Left colon (tissue), 2 donors: ENCODE measurements around the gene SLX4. TPM values are rescaled to one million over a fixed set of nuclear protein-coding genes. Genes with fewer than 3 reads are reported as not detected.
A peak's percentile ranks its signal among the peaks of the same experiment; 100 is the strongest.

Source experiments
- ATAC-seq: fragments of 200-7000 bp; cut with Tn5 transposase; one replicate; pipeline ENCODE4 v1.9.1; 2020; ENCODE audit warnings: mild to moderate bottlenecking, moderate library complexity
- DNase-seq, 2 donors: peaks; one replicate each; pipeline ENCODE4 v3.0.0-alpha.2; 2020
- intact Hi-C, 2 donors: fragments of 100-400 bp; cut with DNase I in 1 of 2; cut with micrococcal nuclease in 1 of 2; formaldehyde crosslinking; loops; one replicate each; pipeline versions ENCODE4 v1.11.2 to v1.14.0; 2022; cut with DNase I, micrococcal nuclease
- total RNA-seq, 2 donors: library from RNA; stranded (reverse); fragmentation: NEBNext Ultra II Directional; extraction: Animal tissue kit (Norgen Biotek cat#: 25700); gene quantifications; one replicate each; pipeline ENCODE4 v1.2.1, GENCODE V29; 2021
- donor health status: DM: no; HTN: no; CAD: no.
- donor health status: DM: yes; HTN: yes; CAD: no.

The SLX4 gene
- total RNA-seq, 2 donors from 2014 or later: 3.7 to 4.9 TPM

- ATAC-seq: no peak
- no peak for DNase-seq
- intact Hi-C loops: no loop called here
Measured at GRCh38 chr16:3589001-3589400, 22.4 kb downstream of the SLX4 start.

DNA sequence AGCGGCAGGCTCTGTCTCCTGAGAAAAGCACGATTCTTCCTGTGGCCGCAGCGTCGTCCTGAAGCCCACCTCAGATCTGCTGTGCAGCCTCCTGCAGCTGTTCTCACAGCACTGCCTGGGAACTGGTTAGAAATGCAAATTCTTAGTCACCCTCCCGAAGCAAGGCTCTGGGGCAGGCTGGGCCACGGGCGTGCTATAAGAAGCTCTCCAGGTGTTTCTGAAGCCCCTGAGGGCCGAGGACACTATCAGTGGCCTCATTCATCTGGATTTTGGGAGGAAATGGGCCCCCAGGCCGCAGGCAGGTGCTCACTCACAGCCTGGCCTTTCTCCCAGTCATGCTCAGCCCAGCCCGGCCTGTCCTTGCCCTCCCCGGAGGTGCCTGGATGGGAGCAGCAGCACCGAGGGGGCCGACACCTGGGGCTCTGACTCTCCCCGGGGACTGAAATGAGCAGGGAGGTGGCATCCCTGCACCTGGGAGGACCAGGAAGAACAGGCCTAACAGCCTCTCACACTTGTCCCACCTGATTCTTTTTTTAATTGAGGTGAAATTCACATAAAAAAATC lies 23.8 kb downstream of the SLX4 start:
- ATAC-seq: no peak
- DNase-seq: no peak
- intact Hi-C loops: no loop called here

- ATAC-seq (no peak), DNase-seq (no peak)
- intact Hi-C loops: no loop called here
Measured at GRCh38 chr16:3584412-3584811, 27.0 kb downstream of the SLX4 start.

DNA sequence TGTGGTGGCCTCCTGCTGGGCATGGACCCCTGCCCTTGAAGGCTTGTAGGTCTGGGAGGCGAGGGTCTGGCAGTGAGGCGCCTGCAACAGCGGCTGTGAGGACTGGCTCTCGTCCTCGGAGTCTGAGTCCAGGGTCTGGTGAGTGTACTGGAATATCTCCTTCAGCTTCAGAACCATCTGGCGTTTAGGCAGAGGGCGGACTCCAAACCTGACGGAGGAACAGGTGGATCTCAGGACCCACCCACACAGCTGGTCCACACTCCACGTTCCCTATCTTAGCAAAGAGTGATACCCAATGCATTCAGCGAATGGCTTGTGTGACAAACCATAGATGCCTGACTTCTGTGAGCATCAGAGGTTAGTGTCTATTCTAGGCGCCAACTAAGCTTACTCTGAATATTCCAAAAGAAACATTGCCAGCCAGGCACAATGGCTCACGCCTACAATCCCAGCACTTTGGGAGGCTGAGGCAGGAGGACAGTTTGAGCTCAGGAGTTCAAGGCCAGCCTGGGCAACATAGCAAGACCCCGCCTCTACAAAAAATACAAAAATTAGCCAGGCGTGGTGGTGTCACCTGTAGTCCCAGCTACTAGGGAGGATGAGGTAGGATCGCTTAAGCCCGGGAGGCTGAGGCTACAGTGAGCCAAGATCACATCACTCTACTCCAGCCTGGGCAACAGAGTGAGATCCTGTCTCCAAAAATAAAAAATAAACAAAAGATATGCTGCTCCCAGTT lies 27.9 kb downstream of the SLX4 start:
- no peak for ATAC-seq
- intact Hi-C loops: no loop called here
- no peak for DNase-seq

DNA sequence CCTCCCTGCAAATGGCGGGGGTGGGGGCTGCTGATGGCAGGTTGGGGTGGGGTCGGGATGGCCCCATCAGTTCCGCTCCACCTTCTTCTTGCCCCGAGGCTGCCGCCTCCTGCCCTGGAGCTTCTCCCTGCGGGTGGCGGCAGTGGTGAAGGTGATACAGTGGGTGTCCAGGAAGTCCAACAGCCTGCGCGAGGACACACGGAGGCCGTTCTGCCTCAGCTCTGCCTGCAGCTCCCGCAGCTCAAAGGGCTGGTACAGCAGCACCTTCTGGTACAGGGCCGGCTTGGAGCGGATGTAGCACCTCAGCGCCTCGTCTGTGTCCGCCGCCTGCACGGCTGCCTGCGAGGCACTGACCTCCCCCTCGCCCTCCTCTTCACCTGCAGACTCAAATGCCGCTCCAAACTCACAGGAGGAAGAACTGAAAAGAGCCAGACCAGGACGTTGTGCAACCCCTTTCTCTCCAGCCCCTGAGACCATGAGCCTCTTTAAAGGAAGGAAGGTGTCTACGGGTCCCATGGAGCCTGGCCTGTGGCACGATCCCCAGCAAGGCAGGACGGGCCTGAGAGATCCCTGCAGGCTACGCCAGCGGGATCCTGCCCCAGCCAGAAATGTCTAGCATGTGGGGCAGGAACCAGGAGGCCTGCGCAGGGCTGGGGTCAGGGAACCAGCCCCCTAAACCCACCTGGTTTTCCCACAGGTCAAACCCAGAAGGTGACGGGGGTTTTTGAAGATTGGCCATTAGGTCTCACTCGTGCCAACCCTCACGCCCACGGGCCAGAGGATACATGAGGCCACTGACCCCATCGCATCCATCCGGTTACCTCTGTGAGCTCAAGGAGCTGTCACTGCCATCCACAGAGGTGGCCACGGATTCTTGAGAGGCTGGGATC lies 28.9 kb downstream of the SLX4 start:
- intact Hi-C loops: no loop called here
- DNase-seq: no peak
- ATAC-seq: no peak

DNA sequence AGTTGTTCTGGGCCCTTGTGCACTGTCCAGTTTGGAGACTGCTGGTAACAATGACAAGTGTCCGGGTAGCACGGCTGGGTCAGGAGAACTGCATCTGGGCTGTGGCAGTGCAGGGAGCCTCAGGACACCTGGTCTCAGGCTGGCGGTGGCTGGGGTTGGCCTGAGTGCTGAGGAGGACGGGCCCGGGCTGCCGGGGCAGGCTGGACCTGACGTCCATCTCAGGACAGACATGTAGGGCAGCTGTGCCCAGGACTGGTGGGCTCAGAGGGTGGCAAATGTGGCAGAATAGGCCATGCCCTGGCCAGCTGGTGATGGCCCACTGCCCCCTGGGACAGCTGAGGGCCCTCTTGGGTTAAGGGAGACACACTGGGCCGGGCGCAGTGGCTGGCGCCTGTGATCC lies 30.0 kb downstream of the SLX4 start:
- DNase-seq: no peak
- ATAC-seq: no peak
- intact Hi-C loops: no loop called here

- ATAC-seq (no peak), DNase-seq (no peak)
- intact Hi-C loops: no loop called here
Measured at GRCh38 chr16:3580686-3581085, 30.7 kb downstream of the SLX4 start.

- DNase-seq (no peak), ATAC-seq (no peak)
- intact Hi-C loops: no loop called here
Measured at GRCh38 chr16:3580251-3580651, 31.2 kb downstream of the SLX4 start.

GRCh38 chr16:3579776-3580175 lies 31.6 kb downstream of the SLX4 start:
- intact Hi-C loops: no loop called here
- ATAC-seq (no peak), DNase-seq (no peak)

- intact Hi-C loops: no loop called here
- peak; percentile 42 for ATAC-seq
- DNase-seq: peak in 1 of 2 donors; percentile 54
Measured at GRCh38 chr16:3578610-3579551, 32.5 kb downstream of the SLX4 start.

DNA sequence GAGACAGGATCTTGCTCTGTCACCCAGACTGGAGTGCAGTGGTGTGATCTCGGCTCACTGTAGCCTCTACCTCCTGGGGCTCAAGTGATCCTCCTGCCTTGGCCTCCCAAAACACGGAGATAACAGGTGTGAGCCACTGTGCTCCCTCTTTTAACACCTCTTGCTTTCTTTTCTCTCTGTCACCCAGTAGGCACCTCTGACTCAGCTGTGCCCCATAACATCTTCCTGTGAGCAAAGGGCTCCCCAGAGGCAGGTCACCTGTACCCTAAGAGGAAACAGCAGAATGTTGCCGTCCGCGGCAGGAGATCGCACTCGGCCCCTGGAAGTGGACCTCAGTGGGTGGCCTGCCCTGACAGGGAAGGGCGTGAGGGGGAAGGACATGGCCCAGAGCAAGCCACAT lies 33.3 kb downstream of the SLX4 start:
- DNase-seq (no peak), ATAC-seq (peak; percentile 24)
- intact Hi-C loops: no loop called here

- ATAC-seq: peak; percentile 47
- intact Hi-C loops: no loop called here
- DNase-seq: peak in 1 of 2 donors; percentile 34
Measured at GRCh38 chr16:3577302-3577752, 34.1 kb downstream of the SLX4 start, which contains the start of gene NLRC3. TSS of gene NLRC3 (minus strand) at chr16:3577403. CDS start at chr16:3565036, 12,367 bp downstream.

GRCh38 chr16:3576211-3576610 lies 35.2 kb downstream of the SLX4 start:
- DNase-seq (no peak), ATAC-seq (no peak)
- intact Hi-C loops: no loop called here

- intact Hi-C loops: no loop called here
- ATAC-seq (no peak), DNase-seq (no peak)
Measured at GRCh38 chr16:3575491-3575890, 35.9 kb downstream of the SLX4 start.

GRCh38 chr16:3574195-3574594 lies 37.2 kb downstream of the SLX4 start:
- DNase-seq: no peak
- ATAC-seq: no peak
- intact Hi-C loops: no loop called here

DNA sequence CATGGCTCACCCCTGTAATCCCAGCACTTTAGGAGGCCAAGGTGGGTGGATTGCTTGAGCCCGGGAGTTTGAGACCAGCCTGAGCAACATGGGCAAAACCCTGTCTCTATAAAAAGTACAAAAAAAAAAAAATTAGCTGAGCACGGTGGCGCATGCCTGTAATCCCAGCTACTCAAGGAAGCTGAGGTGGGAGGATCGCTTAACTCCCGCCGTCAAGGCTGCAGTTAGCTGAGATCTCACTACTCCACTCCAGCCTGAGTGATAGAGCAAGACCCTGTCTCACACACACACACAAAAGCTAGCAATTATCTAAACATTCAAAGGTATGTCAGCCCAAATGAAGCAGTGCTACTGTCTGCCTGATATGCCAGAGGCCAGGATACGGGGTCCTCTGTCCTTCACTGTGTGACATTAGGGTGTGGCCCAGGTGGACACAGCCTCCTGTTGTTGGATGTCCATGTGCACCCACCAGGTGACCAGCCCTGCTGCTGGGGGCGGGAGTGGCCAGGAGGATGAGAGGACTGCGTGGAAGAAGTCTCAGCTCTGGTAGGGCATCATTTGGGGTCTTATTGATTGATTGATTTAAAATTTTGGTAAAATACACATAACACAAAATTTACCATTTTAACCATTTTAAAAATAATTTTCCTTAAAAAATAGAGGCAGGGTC lies 38.1 kb downstream of the SLX4 start:
- intact Hi-C loops: no loop called here
- ATAC-seq: no peak
- DNase-seq: no peak

GRCh38 chr16:3570420-3571062 lies 40.9 kb downstream of the SLX4 start:
- ATAC-seq (no peak), DNase-seq (no peak)
- intact Hi-C loops: no loop called here

DNA sequence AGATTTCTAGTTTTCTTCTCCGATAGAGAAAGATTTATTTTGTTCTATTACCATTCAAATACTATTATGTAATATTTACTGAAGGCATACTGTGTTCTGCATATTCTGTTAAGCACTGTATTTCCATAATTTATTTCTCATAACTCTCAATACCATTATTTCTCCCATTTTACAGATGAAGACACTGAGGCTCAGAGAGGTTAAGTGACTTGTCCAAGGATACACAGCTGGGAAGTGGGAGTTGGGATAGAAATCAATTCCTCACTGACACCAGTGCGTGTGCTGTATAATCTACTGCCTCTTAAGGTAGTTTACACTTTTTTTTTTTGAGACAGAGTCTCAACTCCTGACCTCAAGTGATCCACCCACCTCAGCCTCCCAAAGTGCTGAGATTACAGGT lies 41.6 kb downstream of the SLX4 start:
- DNase-seq (no peak), ATAC-seq (no peak)
- intact Hi-C loops: no loop called here
